GM12878 (cell line): ENCODE measurements around the gene NCDN. TPM values are rescaled to one million over a fixed set of nuclear protein-coding genes. Genes with fewer than 3 reads are reported as not detected.

Source experiments
- ATAC-seq: fragments of 200-7000 bp; cut with Tn5 transposase; 3 replicates; pipeline ENCODE4 v1.9.1; 2020; ENCODE audit warnings: mild to moderate bottlenecking, moderate library complexity
- BruUV-seq: library from RNA; stranded (reverse); fragments of 400-500 nt; replicated peaks from 2 replicates; lab custom pipeline; 2021; lab: Mats Ljungman, UMichigan
- CTCF ChIA-PET: fragments of 300-600 bp; sonication (Branson Sonifier 250); formaldehyde crosslinking; extraction: SDS; loops from one replicate; lab custom pipeline; 2021; ENCODE audit warnings: inconsistent platforms; lab: Yijun Ruan, JAX
- POLR2A ChIA-PET: fragments of 350-600 bp; formaldehyde crosslinking; extraction: SDS; loops from one replicate; lab custom pipeline; 2021; ENCODE audit warnings: inconsistent platforms; lab: Charles Lee
- RAD21 ChIA-PET: fragments of 300-600 bp; sonication (Branson Sonifier 250); formaldehyde crosslinking; loops from one replicate; lab custom pipeline; 2023; ENCODE audit warnings: antibody characterized with exemption; ENCODE audit not compliant: unreplicated experiment; lab: Charles Lee
- SMC1A ChIA-PET: fragments of 300-600 bp; sonication (Branson Sonifier 250); formaldehyde crosslinking; loops from one replicate; lab custom pipeline; 2023; ENCODE audit not compliant: unreplicated experiment, uncharacterized antibody; lab: Charles Lee
- DNase-seq: peaks from one replicate; pipeline ENCODE4 v3.0.0-alpha.2; 2011; ENCODE audit warnings: low read depth, low spot score
- FAIRE-seq: peaks from 3 replicates; lab custom pipeline; 2011; peaks lifted over from hg19 to GRCh38; lab: Jason Lieb, UNC
- H2AFZ ChIP-seq: 2 replicates; pipeline ENCODE4 v1.6.0; 2011; ENCODE audit warnings: low read depth, low read length, control low read depth; ENCODE audit not compliant: control insufficient read depth
- H3K27ac ChIP-seq: 2 replicates; pipeline ENCODE4 v1.5.1; 2011; ENCODE audit warnings: control low read depth; ENCODE audit not compliant: control insufficient read depth, insufficient read depth
- H3K27me3 ChIP-seq, 2 experiments: replicated peaks in 1 of 2; 2 replicates each; pipeline versions ENCODE4 v1.6.0 to v1.6.1; 2011; ENCODE audit warnings: low read length in 1 of 2; ENCODE audit not compliant: control insufficient read depth in 2 of 2, insufficient read depth in 2 of 2
- H3K36me3 ChIP-seq, 2 experiments: 2 replicates each; pipeline ENCODE4 v1.5.1; 2011; ENCODE audit warnings: low read length in 1 of 2; ENCODE audit not compliant: control insufficient read depth in 2 of 2, insufficient read depth in 2 of 2
- H3K4me1 ChIP-seq: 2 replicates; pipeline ENCODE4 v1.6.1; 2011; ENCODE audit warnings: mild to moderate bottlenecking, low read length, moderate library complexity, mixed read lengths; ENCODE audit not compliant: control insufficient read depth, insufficient read depth
- H3K4me2 ChIP-seq: 2 replicates; pipeline ENCODE4 v1.6.0; 2011; ENCODE audit warnings: control low read depth; ENCODE audit not compliant: control insufficient read depth, insufficient read depth
- H3K4me3 ChIP-seq: fragments of 200-600 bp; sonication (generic); 2 replicates; pipeline ENCODE4 v1.5.1; 2016
- H3K79me2 ChIP-seq: 2 replicates; pipeline ENCODE4 v1.6.0; 2011; ENCODE audit warnings: low read length; ENCODE audit not compliant: control insufficient read depth, insufficient read depth
- H3K9ac ChIP-seq: 2 replicates; pipeline ENCODE4 v1.8.0; 2011; ENCODE audit warnings: low read length, control low read depth, mixed read lengths; ENCODE audit not compliant: control insufficient read depth, insufficient read depth
- H3K9me3 ChIP-seq: replicated peaks from 3 replicates; pipeline ENCODE4 v1.5.1; 2011; ENCODE audit warnings: mild to moderate bottlenecking, low read length; ENCODE audit not compliant: control insufficient read depth, insufficient read depth
- H4K20me1 ChIP-seq: 2 replicates; pipeline ENCODE4 v1.6.0; 2011; ENCODE audit not compliant: control insufficient read depth, insufficient read depth
- HCFC1 ChIP-seq: fragments of 150-350 bp; IDR thresholded peaks from 2 replicates; pipeline ENCODE4 v1.6.1; 2014; ENCODE audit warnings: low read length
- IKZF1 ChIP-seq: fragments of 450-650 bp; conservative IDR thresholded peaks from 2 replicates; pipeline ENCODE4 v1.6.1; 2017; ENCODE audit warnings: antibody characterized with exemption, mild to moderate bottlenecking
- NR2C1 ChIP-seq: fragments of 450-650 bp; IDR thresholded peaks from 2 replicates; pipeline ENCODE4 v1.6.1; 2017; ENCODE audit warnings: antibody characterized with exemption, mild to moderate bottlenecking, moderate library complexity
- SIX5 ChIP-seq: IDR thresholded peaks from 2 replicates; pipeline ENCODE4 v1.6.1; 2011; ENCODE audit warnings: mild to moderate bottlenecking, low read depth, low read length, moderate library complexity; ENCODE audit not compliant: severe bottlenecking
- SMAD1 ChIP-seq: fragments of 450-650 bp; IDR thresholded peaks from 2 replicates; pipeline ENCODE4 v1.6.1; 2018; ENCODE audit warnings: mild to moderate bottlenecking, low read depth; ENCODE audit not compliant: partially characterized antibody
- STAT3 ChIP-seq: IDR thresholded peaks from 2 replicates; pipeline ENCODE4 v1.6.1; 2011; ENCODE audit warnings: low read depth, low read length, improper control_type of control experiment
- YBX1 ChIP-seq: fragments of 450-650 bp; IDR thresholded peaks from 2 replicates; pipeline ENCODE4 v1.6.1; 2016; ENCODE audit warnings: antibody characterized with exemption
- ZBTB40 ChIP-seq: fragments of 450-650 bp; IDR thresholded peaks from 2 replicates; pipeline ENCODE4 v1.6.1; 2016; ENCODE audit warnings: mild to moderate bottlenecking, moderate library complexity, borderline replicate concordance
- WGBS: methylation state at CpG from one replicate; pipeline ENCODE4 v1.1.6; 2016; ENCODE audit warnings: low lambda C conversion rate; ENCODE audit not compliant: insufficient replicate concordance, insufficient coverage; ENCODE audit errors: missing lambda C conversion rate; 5-methylcytosine and 5-hydroxymethylcytosine counted together
- in situ Hi-C: fragments of 300-500 bp; cut with MboI; formaldehyde crosslinking; loops from 9 replicates; pipeline ENCODE4 v1.14.3; 2018; ENCODE audit warnings: mixed read lengths
- intact Hi-C: fragments of 100-400 bp; cut with micrococcal nuclease; formaldehyde crosslinking; loops from one replicate; pipeline ENCODE4 v1.14.2; 2022; ENCODE audit not compliant: unreplicated experiment
- polyA plus RNA-seq, 11 experiments: library from polyadenylated mRNA; depleted of rRNA in 4 of 11; unstranded in 6 of 11; stranded (reverse) in 5 of 11; fragments of >200 nt; fragmentation: Nextera tagmentation in 4 of 11; fragmentation: Illumina TruSeq in 1 of 11; extraction: Ambion mirVana in 4 of 11; extraction: Trizol in 1 of 11; gene quantifications; 1 replicate in 1 of 11; 2 replicates in 10 of 11; pipeline versions ENCODE4 v1.2.1 to v1.2.3, GENCODE V29; 2011 to 2016; ENCODE audit warnings: inconsistent platforms in 2 of 11, missing spikeins in 2 of 11, low read depth in 1 of 11
- total RNA-seq, 4 experiments: library from RNA; depleted of rRNA in 3 of 4; stranded (reverse); fragments of >200 nt in 3 of 4; fragmentation: Illumina TruSeq in 1 of 4; extraction: Trizol in 1 of 4; gene quantifications; 2 replicates each; pipeline versions ENCODE4 v1.2.1 to v1.2.3, GENCODE V29; 2013 to 2021

Gene NCDN
- total and polyA plus RNA-seq, 10 of the 15 experiments (the other 5 are each of a cell fraction or from before 2014, with no cell fraction given): 1.8 to 25.5 (median 10.9) TPM

- intact Hi-C loops (no loop called here), in situ Hi-C loops (no loop called here)
- no peak overlapping the region for H3K9ac ChIP-seq
- H3K4me2 ChIP-seq: no peak overlapping the region
- H2AFZ ChIP-seq: no peak overlapping the region
- ChIA-PET SMC1A (no interaction called here), CTCF (interaction anchor here (0.6 to 3.4 kb wide), 5 partner anchors 13 to 152 kb away, joined by 3 to 10 read pairs (median 4); no protein-coding TSS in a partner anchor), POLR2A (interaction anchor here (0.5 to 1.6 kb wide), 4 partner anchors 13 to 166 kb away, joined by 3 to 5 read pairs (median 4); partner anchors contain the start of gene CLSPN), RAD21 (no interaction called here)
- H3K9me3 ChIP-seq: no peaks in the 10 kb centered on the region
- H3K36me3 ChIP-seq: peaks cover 14 to 42% of the 10 kb centered on the region in 2 experiments
- H4K20me1 ChIP-seq: no peaks in the 10 kb centered on the region; the same call in 1 of the 2 replicates
- H3K4me1 ChIP-seq: no peaks in the 10 kb centered on the region
- ATAC-seq: no peak
- no peak for TF ChIP-seq STAT3
- TF ChIP-seq SIX5: no peak
- no peak for TF ChIP-seq YBX1
- no peak for TF ChIP-seq HCFC1
- TF ChIP-seq IKZF1: no peak
- no peak for TF ChIP-seq NR2C1
- no peak for TF ChIP-seq ZBTB40
- no peak for TF ChIP-seq SMAD1
- FAIRE-seq: no peak
- DNase-seq: no peak
- H3K27ac ChIP-seq: no peak overlapping the region
- BruUV-seq: no TSS peak
- WGBS: 94% methylated on average over 3 of the region's 3 CpGs
- no peaks in the 10 kb centered on the region; the same call in 1 of the 2 replicates for H3K79me2 ChIP-seq
- no peaks in the 10 kb centered on the region for H3K27me3 ChIP-seq
- no peak overlapping the region for H3K4me3 ChIP-seq
Observed at GRCh38 chr1:35603468-35603867, 45.9 kb downstream of the NCDN start.
